ENCODE results near the gene SEMA3F. TPM values are rescaled to one million over a fixed set of nuclear protein-coding genes. Genes with fewer than 3 reads are reported as not detected.

The SEMA3F gene
- total and polyA plus RNA-seq, 2 experiments from 2014 or later, result 2.3 to 67.6 TPM

DNA sequence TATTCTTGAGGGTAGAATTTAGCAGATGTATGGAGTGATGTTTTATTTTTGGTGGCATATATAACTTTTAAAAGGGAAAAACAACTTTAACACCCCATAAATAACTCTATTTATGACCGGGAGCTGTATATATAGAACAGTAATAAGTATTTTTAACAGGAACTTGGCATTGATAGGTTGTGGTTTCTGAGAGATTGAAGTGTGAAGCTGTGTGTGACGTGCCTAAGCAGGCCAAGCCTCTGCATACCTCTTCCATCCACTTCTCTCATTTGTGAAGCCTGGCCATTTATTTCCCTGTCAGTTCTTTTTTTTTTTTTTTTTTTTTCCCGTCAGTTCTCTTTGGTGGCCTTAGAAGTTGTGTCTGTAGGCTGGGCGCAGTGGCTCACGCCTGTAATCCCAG is 43.4 kb upstream of the SEMA3F start (continued):
- TF ChIP-seq, protein P1, sequence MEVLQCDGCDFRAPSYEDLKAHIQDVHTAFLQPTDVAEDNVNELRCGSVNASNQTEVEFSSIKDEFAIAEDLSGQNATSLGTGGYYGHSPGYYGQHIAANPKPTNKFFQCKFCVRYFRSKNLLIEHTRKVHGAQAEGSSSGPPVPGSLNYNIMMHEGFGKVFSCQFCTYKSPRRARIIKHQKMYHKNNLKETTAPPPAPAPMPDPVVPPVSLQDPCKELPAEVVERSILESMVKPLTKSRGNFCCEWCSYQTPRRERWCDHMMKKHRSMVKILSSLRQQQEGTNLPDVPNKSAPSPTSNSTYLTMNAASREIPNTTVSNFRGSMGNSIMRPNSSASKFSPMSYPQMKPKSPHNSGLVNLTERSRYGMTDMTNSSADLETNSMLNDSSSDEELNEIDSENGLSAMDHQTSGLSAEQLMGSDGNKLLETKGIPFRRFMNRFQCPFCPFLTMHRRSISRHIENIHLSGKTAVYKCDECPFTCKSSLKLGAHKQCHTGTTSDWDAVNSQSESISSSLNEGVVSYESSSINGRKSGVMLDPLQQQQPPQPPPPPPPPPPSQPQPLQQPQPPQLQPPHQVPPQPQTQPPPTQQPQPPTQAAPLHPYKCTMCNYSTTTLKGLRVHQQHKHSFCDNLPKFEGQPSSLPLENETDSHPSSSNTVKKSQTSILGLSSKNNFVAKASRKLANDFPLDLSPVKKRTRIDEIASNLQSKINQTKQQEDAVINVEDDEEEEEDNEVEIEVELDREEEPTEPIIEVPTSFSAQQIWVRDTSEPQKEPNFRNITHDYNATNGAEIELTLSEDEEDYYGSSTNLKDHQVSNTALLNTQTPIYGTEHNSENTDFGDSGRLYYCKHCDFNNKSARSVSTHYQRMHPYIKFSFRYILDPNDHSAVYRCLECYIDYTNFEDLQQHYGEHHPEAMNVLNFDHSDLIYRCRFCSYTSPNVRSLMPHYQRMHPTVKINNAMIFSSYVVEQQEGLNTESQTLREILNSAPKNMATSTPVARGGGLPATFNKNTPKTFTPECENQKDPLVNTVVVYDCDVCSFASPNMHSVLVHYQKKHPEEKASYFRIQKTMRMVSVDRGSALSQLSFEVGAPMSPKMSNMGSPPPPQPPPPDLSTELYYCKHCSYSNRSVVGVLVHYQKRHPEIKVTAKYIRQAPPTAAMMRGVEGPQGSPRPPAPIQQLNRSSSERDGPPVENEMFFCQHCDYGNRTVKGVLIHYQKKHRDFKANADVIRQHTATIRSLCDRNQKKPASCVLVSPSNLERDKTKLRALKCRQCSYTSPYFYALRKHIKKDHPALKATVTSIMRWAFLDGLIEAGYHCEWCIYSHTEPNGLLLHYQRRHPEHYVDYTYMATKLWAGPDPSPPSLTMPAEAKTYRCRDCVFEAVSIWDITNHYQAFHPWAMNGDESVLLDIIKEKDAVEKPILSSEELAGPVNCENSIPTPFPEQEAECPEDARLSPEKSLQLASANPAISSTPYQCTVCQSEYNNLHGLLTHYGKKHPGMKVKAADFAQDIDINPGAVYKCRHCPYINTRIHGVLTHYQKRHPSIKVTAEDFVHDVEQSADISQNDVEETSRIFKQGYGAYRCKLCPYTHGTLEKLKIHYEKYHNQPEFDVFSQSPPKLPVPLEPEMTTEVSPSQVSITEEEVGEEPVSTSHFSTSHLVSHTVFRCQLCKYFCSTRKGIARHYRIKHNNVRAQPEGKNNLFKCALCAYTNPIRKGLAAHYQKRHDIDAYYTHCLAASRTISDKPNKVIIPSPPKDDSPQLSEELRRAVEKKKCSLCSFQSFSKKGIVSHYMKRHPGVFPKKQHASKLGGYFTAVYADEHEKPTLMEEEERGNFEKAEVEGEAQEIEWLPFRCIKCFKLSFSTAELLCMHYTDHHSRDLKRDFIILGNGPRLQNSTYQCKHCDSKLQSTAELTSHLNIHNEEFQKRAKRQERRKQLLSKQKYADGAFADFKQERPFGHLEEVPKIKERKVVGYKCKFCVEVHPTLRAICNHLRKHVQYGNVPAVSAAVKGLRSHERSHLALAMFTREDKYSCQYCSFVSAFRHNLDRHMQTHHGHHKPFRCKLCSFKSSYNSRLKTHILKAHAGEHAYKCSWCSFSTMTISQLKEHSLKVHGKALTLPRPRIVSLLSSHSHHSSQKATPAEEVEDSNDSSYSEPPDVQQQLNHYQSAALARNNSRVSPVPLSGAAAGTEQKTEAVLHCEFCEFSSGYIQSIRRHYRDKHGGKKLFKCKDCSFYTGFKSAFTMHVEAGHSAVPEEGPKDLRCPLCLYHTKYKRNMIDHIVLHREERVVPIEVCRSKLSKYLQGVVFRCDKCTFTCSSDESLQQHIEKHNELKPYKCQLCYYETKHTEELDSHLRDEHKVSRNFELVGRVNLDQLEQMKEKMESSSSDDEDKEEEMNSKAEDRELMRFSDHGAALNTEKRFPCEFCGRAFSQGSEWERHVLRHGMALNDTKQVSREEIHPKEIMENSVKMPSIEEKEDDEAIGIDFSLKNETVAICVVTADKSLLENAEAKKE (CRISPR knock-in tag; IDR thresholded peaks at IDR 0.05), result no peak
- TF ChIP-seq EZH2 (IDR thresholded peaks at IDR 0.05; ENCODE audit: low read depth, unreplicated experiment), result no peak

GRCh38 chr3:50112462-50112861 is 42.7 kb upstream of the SEMA3F start:
- DNase-seq (ENCODE audit: low spot score), result no peak
- H3K4me1 ChIP-seq (ENCODE audit: insufficient read depth), result no peaks in the 10 kb centered on the region
- H3K27me3 ChIP-seq (ENCODE audit: insufficient read depth), result no peaks in the 10 kb centered on the region
- H3K27me3 Mint-ChIP-seq (ENCODE audit: insufficient read depth, low read depth, poor library complexity), result peaks cover 10% of the 10 kb centered on the region
- no peak overlapping the region for H3K4me2 ChIP-seq
- no peak overlapping the region for H3K4me3 ChIP-seq
- no peaks in the 10 kb centered on the region for H3K79me2 ChIP-seq (replicated peaks; ENCODE audit: insufficient read depth)
- H3K4me1 Mint-ChIP-seq, result peaks cover 11% of the 10 kb centered on the region
- no peaks in the 10 kb centered on the region for H3K9me3 Mint-ChIP-seq
- H3K27ac Mint-ChIP-seq, result no peak overlapping the region
- peaks cover 95% of the 10 kb centered on the region for H3K36me3 ChIP-seq (ENCODE audit: insufficient read depth)
- no peak overlapping the region for H3K4me3 Mint-ChIP-seq
- H2AFZ ChIP-seq, result no peak overlapping the region
- H3K27ac ChIP-seq (ENCODE audit: low read depth), result no peak overlapping the region
- peaks cover 36% of the 10 kb centered on the region for H3F3A ChIP-seq (replicated peaks; ENCODE audit: low read depth)
- no peaks in the 10 kb centered on the region for H3K9me2 ChIP-seq (ENCODE audit: insufficient read depth)
- no peak for ATAC-seq
- H4K20me1 ChIP-seq (replicated peaks; ENCODE audit: insufficient read depth), result peaks cover 25% of the 10 kb centered on the region
- H3K36me3 Mint-ChIP-seq (ENCODE audit: low read depth), result peaks cover 92% of the 10 kb centered on the region
- no peak for TF ChIP-seq JUNB (IDR thresholded peaks at IDR 0.05; ENCODE audit: unreplicated experiment)
- TF ChIP-seq POLR2AphosphoS5 (IDR thresholded peaks at IDR 0.05; ENCODE audit: low read depth), result no peak
- no peak for TF ChIP-seq NANOG (IDR thresholded peaks at IDR 0.05; ENCODE audit: borderline replicate concordance)
- no peak for TF ChIP-seq EZH2phosphoT487 (IDR thresholded peaks at IDR 0.05; ENCODE audit: unreplicated experiment)
- TF ChIP-seq CTCF (conservative IDR thresholded peaks at IDR 0.05; ENCODE audit: low read depth in 2 of 2), result no peak
- no peak for TF ChIP-seq EZH2 (IDR thresholded peaks at IDR 0.05; ENCODE audit: low read depth, unreplicated experiment)
- no peak for TF ChIP-seq STAT1 (IDR thresholded peaks at IDR 0.05; ENCODE audit: unreplicated experiment)
- no peak for TF ChIP-seq ZNF114 (CRISPR knock-in tag; IDR thresholded peaks at IDR 0.05)
- TF ChIP-seq, protein P2, sequence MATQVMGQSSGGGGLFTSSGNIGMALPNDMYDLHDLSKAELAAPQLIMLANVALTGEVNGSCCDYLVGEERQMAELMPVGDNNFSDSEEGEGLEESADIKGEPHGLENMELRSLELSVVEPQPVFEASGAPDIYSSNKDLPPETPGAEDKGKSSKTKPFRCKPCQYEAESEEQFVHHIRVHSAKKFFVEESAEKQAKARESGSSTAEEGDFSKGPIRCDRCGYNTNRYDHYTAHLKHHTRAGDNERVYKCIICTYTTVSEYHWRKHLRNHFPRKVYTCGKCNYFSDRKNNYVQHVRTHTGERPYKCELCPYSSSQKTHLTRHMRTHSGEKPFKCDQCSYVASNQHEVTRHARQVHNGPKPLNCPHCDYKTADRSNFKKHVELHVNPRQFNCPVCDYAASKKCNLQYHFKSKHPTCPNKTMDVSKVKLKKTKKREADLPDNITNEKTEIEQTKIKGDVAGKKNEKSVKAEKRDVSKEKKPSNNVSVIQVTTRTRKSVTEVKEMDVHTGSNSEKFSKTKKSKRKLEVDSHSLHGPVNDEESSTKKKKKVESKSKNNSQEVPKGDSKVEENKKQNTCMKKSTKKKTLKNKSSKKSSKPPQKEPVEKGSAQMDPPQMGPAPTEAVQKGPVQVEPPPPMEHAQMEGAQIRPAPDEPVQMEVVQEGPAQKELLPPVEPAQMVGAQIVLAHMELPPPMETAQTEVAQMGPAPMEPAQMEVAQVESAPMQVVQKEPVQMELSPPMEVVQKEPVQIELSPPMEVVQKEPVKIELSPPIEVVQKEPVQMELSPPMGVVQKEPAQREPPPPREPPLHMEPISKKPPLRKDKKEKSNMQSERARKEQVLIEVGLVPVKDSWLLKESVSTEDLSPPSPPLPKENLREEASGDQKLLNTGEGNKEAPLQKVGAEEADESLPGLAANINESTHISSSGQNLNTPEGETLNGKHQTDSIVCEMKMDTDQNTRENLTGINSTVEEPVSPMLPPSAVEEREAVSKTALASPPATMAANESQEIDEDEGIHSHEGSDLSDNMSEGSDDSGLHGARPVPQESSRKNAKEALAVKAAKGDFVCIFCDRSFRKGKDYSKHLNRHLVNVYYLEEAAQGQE (IDR thresholded peaks at IDR 0.05; ENCODE audit: unreplicated experiment), result no peak

Measured in GM23338 (cell line).